ENCODE results near the gene ACOT8. TPM values are rescaled to one million over a fixed set of nuclear protein-coding genes. Genes with fewer than 3 reads are reported as not detected.

ACOT8 gene
- total and polyA plus RNA-seq, 2 of the 8 experiments (the other 6 are each of a cell fraction or from before 2014, with no cell fraction given) = 37.6 to 88.8 TPM

DNA sequence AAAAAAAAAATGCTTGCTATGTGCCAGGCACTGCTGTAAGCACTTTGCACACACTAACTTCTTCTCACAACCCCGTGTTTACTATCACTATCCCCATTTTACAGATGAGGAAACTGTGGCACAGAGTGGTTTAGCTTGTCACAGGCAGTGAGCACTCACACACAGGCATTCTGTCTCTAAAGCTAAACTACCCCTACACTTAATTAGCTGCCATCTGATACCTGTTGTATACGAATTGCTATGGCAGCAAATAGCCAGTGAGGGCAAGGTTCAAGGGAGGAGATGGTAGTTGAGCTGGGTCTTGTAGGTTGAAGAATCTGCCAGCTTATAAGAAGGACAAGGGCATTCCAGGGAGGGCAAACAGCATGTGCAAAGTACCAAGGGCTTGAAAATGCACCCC lies 35.2 kb downstream of the ACOT8 start (continued):
- no peak for TF ChIP-seq EP300 (IDR thresholded peaks at IDR 0.05; ENCODE audit: borderline replicate concordance in 1 of 2, low read depth in 2 of 2, low read length in 2 of 2)
- no peak for TF ChIP-seq BRCA1 (IDR thresholded peaks at IDR 0.05; ENCODE audit: low read depth, low read length)
- TF ChIP-seq SIX5 (IDR thresholded peaks at IDR 0.05; ENCODE audit: low read depth, low read length) = no peak
- TF ChIP-seq SAP30 (IDR thresholded peaks at IDR 0.05; ENCODE audit: insufficient read depth, insufficient replicate concordance, low read length) = no peak
- no peak for TF ChIP-seq BACH1 (IDR thresholded peaks at IDR 0.05; ENCODE audit: low read length)
- TF ChIP-seq POLR2A (IDR thresholded peaks at IDR 0.05; ENCODE audit: control extremely low read depth in 1 of 2, low read depth in 2 of 2, low read length in 2 of 2) = no peak
- TF ChIP-seq JUN (IDR thresholded peaks at IDR 0.05; ENCODE audit: low read depth, low read length) = no peak
- TF ChIP-seq, protein P1, sequence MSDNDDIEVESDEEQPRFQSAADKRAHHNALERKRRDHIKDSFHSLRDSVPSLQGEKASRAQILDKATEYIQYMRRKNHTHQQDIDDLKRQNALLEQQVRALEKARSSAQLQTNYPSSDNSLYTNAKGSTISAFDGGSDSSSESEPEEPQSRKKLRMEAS (IDR thresholded peaks at IDR 0.05) = no peak
- TF ChIP-seq RAD21 (IDR thresholded peaks at IDR 0.05 in 1 of 2, conservative IDR thresholded peaks at IDR 0.05 in 1 of 2; ENCODE audit: low read depth in 2 of 2, low read length in 2 of 2) = no peak
- TF ChIP-seq POU5F1 (IDR thresholded peaks at IDR 0.05; ENCODE audit: low read depth, low read length) = no peak
- no peak for TF ChIP-seq BCL11A (IDR thresholded peaks at IDR 0.05; ENCODE audit: low read depth in 2 of 2, low read length in 2 of 2)
- TF ChIP-seq, protein P2, sequence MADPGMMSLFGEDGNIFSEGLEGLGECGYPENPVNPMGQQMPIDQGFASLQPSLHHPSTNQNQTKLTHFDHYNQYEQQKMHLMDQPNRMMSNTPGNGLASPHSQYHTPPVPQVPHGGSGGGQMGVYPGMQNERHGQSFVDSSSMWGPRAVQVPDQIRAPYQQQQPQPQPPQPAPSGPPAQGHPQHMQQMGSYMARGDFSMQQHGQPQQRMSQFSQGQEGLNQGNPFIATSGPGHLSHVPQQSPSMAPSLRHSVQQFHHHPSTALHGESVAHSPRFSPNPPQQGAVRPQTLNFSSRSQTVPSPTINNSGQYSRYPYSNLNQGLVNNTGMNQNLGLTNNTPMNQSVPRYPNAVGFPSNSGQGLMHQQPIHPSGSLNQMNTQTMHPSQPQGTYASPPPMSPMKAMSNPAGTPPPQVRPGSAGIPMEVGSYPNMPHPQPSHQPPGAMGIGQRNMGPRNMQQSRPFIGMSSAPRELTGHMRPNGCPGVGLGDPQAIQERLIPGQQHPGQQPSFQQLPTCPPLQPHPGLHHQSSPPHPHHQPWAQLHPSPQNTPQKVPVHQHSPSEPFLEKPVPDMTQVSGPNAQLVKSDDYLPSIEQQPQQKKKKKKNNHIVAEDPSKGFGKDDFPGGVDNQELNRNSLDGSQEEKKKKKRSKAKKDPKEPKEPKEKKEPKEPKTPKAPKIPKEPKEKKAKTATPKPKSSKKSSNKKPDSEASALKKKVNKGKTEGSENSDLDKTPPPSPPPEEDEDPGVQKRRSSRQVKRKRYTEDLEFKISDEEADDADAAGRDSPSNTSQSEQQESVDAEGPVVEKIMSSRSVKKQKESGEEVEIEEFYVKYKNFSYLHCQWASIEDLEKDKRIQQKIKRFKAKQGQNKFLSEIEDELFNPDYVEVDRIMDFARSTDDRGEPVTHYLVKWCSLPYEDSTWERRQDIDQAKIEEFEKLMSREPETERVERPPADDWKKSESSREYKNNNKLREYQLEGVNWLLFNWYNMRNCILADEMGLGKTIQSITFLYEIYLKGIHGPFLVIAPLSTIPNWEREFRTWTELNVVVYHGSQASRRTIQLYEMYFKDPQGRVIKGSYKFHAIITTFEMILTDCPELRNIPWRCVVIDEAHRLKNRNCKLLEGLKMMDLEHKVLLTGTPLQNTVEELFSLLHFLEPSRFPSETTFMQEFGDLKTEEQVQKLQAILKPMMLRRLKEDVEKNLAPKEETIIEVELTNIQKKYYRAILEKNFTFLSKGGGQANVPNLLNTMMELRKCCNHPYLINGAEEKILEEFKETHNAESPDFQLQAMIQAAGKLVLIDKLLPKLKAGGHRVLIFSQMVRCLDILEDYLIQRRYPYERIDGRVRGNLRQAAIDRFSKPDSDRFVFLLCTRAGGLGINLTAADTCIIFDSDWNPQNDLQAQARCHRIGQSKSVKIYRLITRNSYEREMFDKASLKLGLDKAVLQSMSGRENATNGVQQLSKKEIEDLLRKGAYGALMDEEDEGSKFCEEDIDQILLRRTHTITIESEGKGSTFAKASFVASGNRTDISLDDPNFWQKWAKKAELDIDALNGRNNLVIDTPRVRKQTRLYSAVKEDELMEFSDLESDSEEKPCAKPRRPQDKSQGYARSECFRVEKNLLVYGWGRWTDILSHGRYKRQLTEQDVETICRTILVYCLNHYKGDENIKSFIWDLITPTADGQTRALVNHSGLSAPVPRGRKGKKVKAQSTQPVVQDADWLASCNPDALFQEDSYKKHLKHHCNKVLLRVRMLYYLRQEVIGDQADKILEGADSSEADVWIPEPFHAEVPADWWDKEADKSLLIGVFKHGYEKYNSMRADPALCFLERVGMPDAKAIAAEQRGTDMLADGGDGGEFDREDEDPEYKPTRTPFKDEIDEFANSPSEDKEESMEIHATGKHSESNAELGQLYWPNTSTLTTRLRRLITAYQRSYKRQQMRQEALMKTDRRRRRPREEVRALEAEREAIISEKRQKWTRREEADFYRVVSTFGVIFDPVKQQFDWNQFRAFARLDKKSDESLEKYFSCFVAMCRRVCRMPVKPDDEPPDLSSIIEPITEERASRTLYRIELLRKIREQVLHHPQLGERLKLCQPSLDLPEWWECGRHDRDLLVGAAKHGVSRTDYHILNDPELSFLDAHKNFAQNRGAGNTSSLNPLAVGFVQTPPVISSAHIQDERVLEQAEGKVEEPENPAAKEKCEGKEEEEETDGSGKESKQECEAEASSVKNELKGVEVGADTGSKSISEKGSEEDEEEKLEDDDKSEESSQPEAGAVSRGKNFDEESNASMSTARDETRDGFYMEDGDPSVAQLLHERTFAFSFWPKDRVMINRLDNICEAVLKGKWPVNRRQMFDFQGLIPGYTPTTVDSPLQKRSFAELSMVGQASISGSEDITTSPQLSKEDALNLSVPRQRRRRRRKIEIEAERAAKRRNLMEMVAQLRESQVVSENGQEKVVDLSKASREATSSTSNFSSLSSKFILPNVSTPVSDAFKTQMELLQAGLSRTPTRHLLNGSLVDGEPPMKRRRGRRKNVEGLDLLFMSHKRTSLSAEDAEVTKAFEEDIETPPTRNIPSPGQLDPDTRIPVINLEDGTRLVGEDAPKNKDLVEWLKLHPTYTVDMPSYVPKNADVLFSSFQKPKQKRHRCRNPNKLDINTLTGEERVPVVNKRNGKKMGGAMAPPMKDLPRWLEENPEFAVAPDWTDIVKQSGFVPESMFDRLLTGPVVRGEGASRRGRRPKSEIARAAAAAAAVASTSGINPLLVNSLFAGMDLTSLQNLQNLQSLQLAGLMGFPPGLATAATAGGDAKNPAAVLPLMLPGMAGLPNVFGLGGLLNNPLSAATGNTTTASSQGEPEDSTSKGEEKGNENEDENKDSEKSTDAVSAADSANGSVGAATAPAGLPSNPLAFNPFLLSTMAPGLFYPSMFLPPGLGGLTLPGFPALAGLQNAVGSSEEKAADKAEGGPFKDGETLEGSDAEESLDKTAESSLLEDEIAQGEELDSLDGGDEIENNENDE (IDR thresholded peaks at IDR 0.05; ENCODE audit: insufficient replicate concordance, low read length) = no peak

All from H1 (cell line).